ENCODE results near the gene METAP1D.
A peak's percentile ranks its signal among the peaks of the same experiment; 100 is the strongest.

DNA sequence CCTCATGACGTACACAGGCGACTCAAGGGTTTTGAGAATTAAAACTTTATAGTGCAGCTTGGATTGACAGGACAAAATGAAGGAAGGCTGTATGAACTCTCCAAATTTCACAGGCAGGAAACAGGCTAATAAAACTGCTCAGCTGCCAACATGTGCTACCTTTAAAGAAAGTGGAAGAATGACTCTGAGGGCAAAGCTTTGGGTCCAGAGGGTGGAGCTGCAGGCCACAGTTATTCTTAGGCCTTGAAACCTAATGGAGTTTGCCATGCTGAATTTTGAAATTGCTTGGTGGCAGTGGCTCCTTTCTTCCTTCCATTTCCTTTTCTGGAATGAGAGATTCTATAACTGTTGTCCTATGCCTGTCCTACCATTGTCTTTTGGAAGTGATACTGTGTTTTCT lies 42.7 kb upstream of the METAP1D start:
- TF ChIP-seq CTCF (conservative IDR thresholded peaks at IDR 0.05; ENCODE audit: low read depth, low read length) (peak; percentile 53), EZH2 (IDR thresholded peaks at IDR 0.05; ENCODE audit: borderline replicate concordance, low read depth, low read length, poor library complexity, severe bottlenecking) (no peak)
